GM23338 (cell line): Measurements from ENCODE around the gene AQP5.

Source experiments
- CTCF ChIP-seq, 2 experiments: fragments of 200-600 bp in 1 of 2; sonication (generic) in 1 of 2; conservative IDR thresholded peaks; 2 replicates each; pipeline versions ENCODE4 v1.5.1 to v1.6.1; 2016 to 2017; ENCODE audit warnings: antibody characterized with exemption in 2 of 2, low read depth in 2 of 2, mild to moderate bottlenecking in 2 of 2, moderate library complexity in 1 of 2
- EZH2 ChIP-seq: fragments of 200-600 bp; sonication (generic); IDR thresholded peaks from one replicate; pipeline ENCODE4 v1.8.0; 2017; ENCODE audit warnings: antibody characterized with exemption, mild to moderate bottlenecking, low read depth; ENCODE audit not compliant: unreplicated experiment
- POLR2AphosphoS5 ChIP-seq: IDR thresholded peaks from 2 replicates; pipeline ENCODE4 v1.6.1; 2016; ENCODE audit warnings: antibody characterized with exemption, low read depth
- ZNF462 ChIP-seq: fragments of 250-450 bp; sonication (Bioruptor Pico); IDR thresholded peaks from 2 replicates; pipeline ENCODE4 v1.5.0; 2020; ENCODE audit warnings: mild to moderate bottlenecking, moderate library complexity
- TF ChIP-seq, protein P1 (sequence below): IDR thresholded peaks from 2 replicates; pipeline ENCODE4 v1.6.1; 2016; ENCODE audit warnings: antibody characterized with exemption
- TF ChIP-seq, protein P2 (sequence below): IDR thresholded peaks from one replicate; pipeline ENCODE4 v1.6.1; 2018; ENCODE audit warnings: antibody characterized with exemption; ENCODE audit not compliant: unreplicated experiment

DNA sequence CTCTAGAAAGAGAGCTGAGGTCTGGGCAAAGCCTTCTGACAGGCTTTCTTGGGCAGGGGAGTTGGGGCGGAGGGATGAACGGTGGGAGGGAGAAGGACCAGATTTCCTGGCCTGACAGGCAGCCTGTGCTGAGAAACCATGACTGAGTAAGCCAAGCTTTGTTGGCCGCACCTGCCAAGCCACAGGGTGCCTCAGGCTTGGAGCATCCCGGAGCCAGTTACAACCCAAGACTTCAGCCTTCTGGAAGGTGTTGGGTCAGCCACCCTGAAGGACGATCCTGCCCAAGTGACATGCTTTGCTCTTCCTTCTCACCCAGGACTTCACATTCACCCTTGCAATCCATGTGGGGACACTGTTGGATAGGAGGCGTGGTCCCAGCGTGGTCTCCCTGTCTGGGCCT is 32.1 kb upstream of the AQP5 start:
- TF ChIP-seq POLR2AphosphoS5 (no peak), ZNF462 (CRISPR knock-in tag) (no peak), EZH2 (no peak), CTCF (conservative IDR thresholded peaks at IDR 0.05; ENCODE audit: low read depth in 2 of 2) (no peak)
- TF ChIP-seq, protein P1, sequence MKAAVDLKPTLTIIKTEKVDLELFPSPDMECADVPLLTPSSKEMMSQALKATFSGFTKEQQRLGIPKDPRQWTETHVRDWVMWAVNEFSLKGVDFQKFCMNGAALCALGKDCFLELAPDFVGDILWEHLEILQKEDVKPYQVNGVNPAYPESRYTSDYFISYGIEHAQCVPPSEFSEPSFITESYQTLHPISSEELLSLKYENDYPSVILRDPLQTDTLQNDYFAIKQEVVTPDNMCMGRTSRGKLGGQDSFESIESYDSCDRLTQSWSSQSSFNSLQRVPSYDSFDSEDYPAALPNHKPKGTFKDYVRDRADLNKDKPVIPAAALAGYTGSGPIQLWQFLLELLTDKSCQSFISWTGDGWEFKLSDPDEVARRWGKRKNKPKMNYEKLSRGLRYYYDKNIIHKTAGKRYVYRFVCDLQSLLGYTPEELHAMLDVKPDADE, result no peak
- TF ChIP-seq, protein P2, sequence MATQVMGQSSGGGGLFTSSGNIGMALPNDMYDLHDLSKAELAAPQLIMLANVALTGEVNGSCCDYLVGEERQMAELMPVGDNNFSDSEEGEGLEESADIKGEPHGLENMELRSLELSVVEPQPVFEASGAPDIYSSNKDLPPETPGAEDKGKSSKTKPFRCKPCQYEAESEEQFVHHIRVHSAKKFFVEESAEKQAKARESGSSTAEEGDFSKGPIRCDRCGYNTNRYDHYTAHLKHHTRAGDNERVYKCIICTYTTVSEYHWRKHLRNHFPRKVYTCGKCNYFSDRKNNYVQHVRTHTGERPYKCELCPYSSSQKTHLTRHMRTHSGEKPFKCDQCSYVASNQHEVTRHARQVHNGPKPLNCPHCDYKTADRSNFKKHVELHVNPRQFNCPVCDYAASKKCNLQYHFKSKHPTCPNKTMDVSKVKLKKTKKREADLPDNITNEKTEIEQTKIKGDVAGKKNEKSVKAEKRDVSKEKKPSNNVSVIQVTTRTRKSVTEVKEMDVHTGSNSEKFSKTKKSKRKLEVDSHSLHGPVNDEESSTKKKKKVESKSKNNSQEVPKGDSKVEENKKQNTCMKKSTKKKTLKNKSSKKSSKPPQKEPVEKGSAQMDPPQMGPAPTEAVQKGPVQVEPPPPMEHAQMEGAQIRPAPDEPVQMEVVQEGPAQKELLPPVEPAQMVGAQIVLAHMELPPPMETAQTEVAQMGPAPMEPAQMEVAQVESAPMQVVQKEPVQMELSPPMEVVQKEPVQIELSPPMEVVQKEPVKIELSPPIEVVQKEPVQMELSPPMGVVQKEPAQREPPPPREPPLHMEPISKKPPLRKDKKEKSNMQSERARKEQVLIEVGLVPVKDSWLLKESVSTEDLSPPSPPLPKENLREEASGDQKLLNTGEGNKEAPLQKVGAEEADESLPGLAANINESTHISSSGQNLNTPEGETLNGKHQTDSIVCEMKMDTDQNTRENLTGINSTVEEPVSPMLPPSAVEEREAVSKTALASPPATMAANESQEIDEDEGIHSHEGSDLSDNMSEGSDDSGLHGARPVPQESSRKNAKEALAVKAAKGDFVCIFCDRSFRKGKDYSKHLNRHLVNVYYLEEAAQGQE, result no peak
